ENCODE measurements around the gene L3MBTL4. TPM values are rescaled to one million over a fixed set of nuclear protein-coding genes. Genes with fewer than 3 reads are reported as not detected.

The L3MBTL4 gene
- total and polyA plus RNA-seq, 9 of the 15 experiments (the other 6 are each of a cell fraction or from before 2014, with no cell fraction given): not detected

DNA sequence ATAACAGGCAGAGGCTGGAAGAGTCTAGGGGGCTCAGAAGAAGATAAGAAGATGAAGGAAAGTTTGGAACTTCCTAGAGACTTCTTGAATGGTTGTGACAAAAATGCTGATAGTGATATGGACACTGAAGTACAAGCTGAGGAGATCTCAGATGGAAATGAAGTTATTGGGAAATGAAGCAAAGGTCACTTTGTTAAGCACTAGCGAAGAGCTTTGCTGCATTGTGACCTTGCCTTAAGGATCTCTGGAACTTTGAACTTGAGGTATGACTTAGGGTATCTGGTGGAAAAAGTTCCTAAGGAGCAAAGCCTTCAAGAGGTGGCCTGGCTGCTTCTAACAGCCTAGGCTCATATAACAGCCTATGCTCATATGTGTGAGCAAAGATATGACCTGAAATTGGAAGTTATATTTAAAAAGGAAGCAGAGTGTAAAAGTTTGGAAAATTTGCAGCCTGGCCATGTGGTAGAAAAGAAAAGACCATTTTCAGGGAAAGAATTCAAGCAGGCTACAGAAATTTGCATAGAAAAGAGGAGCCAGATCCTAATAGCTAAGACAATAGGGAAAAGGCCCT lies 91.3 kb downstream of the L3MBTL4 start:
- H3K9me3 ChIP-seq (replicated peaks; ENCODE audit: control insufficient read depth, insufficient read depth, low read depth, low read length): no peaks in the 10 kb centered on the region; the same call in 1 of the 2 replicates
- TF ChIP-seq ZNF224 (CRISPR knock-in tag; IDR thresholded peaks at IDR 0.05) (no peak), HDAC3 (IDR thresholded peaks at IDR 0.05; ENCODE audit: borderline replicate concordance, partially characterized antibody) (no peak), KAT7 (CRISPR knock-in tag; IDR thresholded peaks at IDR 0.05; ENCODE audit: borderline replicate concordance) (no peak)
- TF ChIP-seq, protein P1, sequence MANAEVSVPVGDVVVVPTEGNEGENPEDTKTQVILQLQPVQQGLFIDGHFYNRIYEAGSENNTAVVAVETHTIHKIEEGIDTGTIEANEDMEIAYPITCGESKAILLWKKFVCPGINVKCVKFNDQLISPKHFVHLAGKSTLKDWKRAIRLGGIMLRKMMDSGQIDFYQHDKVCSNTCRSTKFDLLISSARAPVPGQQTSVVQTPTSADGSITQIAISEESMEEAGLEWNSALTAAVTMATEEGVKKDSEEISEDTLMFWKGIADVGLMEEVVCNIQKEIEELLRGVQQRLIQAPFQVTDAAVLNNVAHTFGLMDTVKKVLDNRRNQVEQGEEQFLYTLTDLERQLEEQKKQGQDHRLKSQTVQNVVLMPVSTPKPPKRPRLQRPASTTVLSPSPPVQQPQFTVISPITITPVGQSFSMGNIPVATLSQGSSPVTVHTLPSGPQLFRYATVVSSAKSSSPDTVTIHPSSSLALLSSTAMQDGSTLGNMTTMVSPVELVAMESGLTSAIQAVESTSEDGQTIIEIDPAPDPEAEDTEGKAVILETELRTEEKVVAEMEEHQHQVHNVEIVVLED (CRISPR knock-in tag; IDR thresholded peaks at IDR 0.05): no peak
- TF ChIP-seq, protein P2, sequence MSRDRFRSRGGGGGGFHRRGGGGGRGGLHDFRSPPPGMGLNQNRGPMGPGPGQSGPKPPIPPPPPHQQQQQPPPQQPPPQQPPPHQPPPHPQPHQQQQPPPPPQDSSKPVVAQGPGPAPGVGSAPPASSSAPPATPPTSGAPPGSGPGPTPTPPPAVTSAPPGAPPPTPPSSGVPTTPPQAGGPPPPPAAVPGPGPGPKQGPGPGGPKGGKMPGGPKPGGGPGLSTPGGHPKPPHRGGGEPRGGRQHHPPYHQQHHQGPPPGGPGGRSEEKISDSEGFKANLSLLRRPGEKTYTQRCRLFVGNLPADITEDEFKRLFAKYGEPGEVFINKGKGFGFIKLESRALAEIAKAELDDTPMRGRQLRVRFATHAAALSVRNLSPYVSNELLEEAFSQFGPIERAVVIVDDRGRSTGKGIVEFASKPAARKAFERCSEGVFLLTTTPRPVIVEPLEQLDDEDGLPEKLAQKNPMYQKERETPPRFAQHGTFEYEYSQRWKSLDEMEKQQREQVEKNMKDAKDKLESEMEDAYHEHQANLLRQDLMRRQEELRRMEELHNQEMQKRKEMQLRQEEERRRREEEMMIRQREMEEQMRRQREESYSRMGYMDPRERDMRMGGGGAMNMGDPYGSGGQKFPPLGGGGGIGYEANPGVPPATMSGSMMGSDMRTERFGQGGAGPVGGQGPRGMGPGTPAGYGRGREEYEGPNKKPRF (IDR thresholded peaks at IDR 0.05; ENCODE audit: low read depth, low read length): no peak
- in situ Hi-C loops (cut with MboI): no loop called here
- DNase-seq (ENCODE audit: extremely low read depth in 1 of 4, low spot score in 3 of 4) (no peak), FAIRE-seq (no peak), ATAC-seq (no peak)
- ChIA-PET CTCF (ENCODE audit: low intra/inter-chr PET ratio) (no interaction called here), POLR2A (no interaction called here)
- H3K27me3 ChIP-seq (ENCODE audit: control insufficient read depth in 2 of 2, insufficient read depth in 2 of 2, low read length in 2 of 2): no peaks in the 10 kb centered on the region
- H3K4me1 ChIP-seq (replicated peaks in 1 of 2; ENCODE audit: control insufficient read depth in 2 of 2, insufficient read depth in 2 of 2, low read length in 2 of 2): no peaks in the 10 kb centered on the region
- H2AFZ ChIP-seq (ENCODE audit: low read depth, low read length): no peak overlapping the region
- no peak overlapping the region for H3K27ac ChIP-seq (ENCODE audit: extremely low read depth, low read depth, low read length)
- 0% methylated on average over 1 of the region's 1 CpG for WGBS (ENCODE audit: insufficient coverage, low coverage, missing lambda C conversion rate)
- no peaks in the 10 kb centered on the region for H3K9me1 ChIP-seq (ENCODE audit: control insufficient read depth, insufficient read depth, low read length)
- H3K4me3 ChIP-seq: no peak overlapping the region
- H3K79me2 ChIP-seq (ENCODE audit: control insufficient read depth, insufficient read depth, low read length): no peaks in the 10 kb centered on the region
- no peaks in the 10 kb centered on the region for H4K20me1 ChIP-seq (replicated peaks; ENCODE audit: control insufficient read depth, insufficient read depth, low read length)
- no peak overlapping the region for H3K4me2 ChIP-seq (ENCODE audit: insufficient read depth, low read length)
- no peaks in the 10 kb centered on the region for H3K36me3 ChIP-seq (ENCODE audit: control insufficient read depth, insufficient read depth, low read length)
- no peak overlapping the region for H3K9ac ChIP-seq (ENCODE audit: insufficient read depth in 1 of 2, low read depth in 2 of 2, low read length in 2 of 2)
- no TSS peak for BruUV-seq (replicated peaks)
- intact Hi-C loops (cut with micrococcal nuclease): no loop called here

All from K562 (cell line).